Keratinocyte (primary cell): ENCODE results near the gene CTSD.

Experiments used
- EZH2 ChIP-seq: IDR thresholded peaks from one replicate; pipeline ENCODE4 v1.6.1; 2012; ENCODE audit warnings: inconsistent platforms, mild to moderate bottlenecking, low read length, moderate library complexity
- TF ChIP-seq, protein P1 (sequence below), 3 experiments: IDR thresholded peaks in 1 of 3; conservative IDR thresholded peaks in 1 of 3; optimal IDR thresholded peaks in 1 of 3; 2 replicates in 2 of 3; 3 replicates in 1 of 3; pipeline versions ENCODE3 to v1.5.1; 2011; ENCODE audit warnings: low read length in 3 of 3, mild to moderate bottlenecking in 3 of 3, moderate library complexity in 2 of 3, control low read depth in 1 of 3, inconsistent platforms in 1 of 3; ENCODE audit not compliant: insufficient read depth in 2 of 3; ENCODE audit errors: extremely low read depth in 1 of 3

DNA sequence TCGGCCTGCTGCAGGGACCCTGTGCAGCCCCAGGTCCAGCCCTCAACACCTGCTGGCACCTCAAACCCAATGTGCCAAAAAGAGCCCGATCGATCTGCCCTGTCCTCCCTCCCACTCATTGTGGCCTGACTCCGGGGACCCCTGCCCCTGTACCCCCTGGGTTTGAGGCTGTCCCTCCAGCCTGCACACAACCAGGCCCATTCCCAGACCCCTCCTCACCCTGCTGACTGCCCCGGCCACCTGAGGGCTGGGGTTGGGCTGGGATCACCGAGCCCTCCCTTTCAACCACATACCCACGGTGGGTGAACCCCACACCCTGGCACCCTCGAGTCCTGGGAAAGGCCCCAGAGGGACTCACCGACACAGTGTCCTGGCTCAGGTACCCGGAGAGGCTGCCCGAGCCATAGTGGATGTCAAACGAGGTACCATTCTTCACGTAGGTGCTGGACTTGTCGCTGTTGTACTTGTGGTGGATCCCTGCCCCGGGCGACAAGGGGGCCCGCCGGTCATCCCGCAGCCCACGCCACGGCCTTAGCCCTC, 5.0 kb downstream of the CTSD start:
- TF ChIP-seq, protein P1, sequence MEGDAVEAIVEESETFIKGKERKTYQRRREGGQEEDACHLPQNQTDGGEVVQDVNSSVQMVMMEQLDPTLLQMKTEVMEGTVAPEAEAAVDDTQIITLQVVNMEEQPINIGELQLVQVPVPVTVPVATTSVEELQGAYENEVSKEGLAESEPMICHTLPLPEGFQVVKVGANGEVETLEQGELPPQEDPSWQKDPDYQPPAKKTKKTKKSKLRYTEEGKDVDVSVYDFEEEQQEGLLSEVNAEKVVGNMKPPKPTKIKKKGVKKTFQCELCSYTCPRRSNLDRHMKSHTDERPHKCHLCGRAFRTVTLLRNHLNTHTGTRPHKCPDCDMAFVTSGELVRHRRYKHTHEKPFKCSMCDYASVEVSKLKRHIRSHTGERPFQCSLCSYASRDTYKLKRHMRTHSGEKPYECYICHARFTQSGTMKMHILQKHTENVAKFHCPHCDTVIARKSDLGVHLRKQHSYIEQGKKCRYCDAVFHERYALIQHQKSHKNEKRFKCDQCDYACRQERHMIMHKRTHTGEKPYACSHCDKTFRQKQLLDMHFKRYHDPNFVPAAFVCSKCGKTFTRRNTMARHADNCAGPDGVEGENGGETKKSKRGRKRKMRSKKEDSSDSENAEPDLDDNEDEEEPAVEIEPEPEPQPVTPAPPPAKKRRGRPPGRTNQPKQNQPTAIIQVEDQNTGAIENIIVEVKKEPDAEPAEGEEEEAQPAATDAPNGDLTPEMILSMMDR (optimal IDR thresholded peaks at IDR 0.05 in 1 of 3, IDR thresholded peaks at IDR 0.05 in 1 of 3, conservative IDR thresholded peaks at IDR 0.05 in 1 of 3; ENCODE audit: extremely low read depth in 1 of 3, insufficient read depth in 2 of 3, low read length in 3 of 3): no peak
- no peak for TF ChIP-seq EZH2
